ENCODE data around the gene TNP1.

The TNP1 gene

DNA sequence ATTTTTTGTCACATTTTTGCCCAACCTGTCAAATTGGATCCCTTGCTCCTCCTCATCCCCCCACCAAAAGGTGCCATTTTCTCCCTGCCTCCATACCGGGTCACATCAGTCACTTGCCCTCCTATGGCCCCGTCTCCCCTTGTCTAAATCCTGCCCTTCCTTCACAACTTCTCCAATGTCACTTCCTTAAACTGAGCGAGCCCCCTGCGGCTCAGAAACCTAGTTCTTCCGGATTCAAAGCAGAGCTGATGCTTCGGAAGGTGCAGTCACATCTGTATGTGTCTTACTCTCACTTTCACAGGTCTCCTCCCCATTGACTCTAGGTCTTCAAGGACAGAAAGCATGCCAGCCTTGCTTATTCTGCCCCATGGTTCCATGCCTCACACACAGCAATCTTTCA lies 22.1 kb downstream of the TNP1 start:
- no peak for DNase-seq

DNA sequence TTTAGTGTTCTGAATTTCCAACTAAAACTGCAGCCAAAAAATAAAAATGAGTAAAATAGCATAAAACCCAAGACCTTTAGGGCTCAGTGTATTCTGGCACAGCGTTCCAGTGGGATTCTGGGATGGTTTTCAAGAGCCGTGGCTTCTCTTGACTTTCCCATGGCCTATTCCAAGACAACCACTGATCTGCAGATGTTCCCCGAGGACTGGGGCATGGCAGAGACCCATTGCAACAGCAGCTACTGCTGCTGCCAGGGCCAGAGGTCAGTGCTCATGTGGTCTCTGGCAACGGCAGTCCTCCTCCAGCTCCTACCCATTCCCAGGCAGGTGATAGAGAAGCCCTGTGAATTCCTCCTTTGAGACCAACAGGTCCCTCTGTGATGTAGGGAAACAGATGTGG lies 26.8 kb downstream of the TNP1 start:
- DNase-seq: peak; percentile 51

DNA sequence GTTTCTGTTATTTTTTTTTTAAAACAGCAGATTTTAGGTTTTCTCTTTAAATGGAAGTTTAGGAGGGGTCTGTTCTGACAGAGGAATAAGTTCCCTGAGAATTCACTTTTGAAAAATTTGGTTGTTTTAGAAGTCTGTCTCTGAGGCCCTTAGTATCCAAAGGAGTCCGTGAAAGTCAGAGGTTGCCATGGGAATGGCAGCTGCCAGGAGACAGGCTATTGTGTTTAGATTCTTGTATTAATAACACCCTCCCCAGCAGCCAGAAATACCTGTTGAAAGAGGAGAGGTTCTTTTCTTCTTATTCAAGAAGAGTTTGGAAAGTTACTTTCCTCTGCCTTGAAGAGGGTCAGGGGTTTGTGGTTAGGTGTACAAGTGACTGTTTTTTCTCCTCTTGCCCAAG lies 29.5 kb downstream of the TNP1 start:
- DNase-seq: no peak

GRCh38 chr2:216829533-216829932 lies 30.3 kb downstream of the TNP1 start:
- peak; percentile 71 for DNase-seq

DNA sequence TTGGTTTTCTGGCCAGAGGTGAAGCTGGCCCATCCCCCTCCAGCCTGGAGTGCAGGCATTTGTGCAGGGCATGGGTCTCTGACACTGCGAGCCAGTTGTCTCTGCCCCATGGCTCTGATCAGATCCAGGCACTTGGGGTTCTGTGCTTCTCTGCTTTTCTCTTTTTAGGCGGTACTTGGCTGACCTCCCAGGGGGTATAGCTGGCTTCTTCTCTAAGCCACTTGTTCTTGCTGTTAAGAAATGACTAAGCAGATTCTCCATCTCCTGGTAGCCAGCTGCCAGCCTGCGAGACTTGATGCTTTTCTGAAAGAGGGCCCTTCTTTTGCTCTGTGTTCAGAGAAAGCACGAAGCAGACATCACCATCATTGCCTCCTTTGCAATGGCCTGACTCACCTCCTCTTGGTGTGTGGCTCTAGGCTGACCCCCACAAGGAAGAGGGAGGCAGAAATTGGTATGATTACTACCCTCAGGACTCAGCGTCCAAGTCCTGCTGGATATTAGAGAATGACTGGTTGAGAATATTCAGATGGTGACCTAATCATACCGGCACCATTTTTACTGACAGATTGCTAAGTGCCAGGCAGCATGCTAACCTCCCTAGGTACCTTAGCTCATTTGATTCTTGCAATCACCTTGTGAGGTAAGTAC lies 32.7 kb downstream of the TNP1 start:
- no peak for DNase-seq

DNA sequence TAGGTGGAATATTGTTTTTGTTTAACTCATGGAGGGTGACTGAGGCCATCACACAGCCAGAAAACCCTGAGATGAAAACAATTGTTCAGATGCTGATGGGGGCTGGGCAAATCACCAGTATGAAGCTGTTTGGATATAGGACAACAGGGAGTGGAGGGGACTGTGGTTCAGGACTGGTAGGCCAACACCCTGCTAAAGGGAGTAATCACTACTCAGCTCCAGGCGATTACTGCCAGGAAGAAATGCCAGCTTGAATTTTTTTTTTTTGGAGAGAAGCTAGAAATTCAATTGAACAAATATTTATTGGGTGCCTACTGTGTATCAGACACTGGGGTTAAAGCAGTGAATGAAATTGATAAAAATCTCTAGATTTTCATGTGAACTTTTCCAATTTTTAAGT lies 37.4 kb downstream of the TNP1 start:
- DNase-seq: no peak

DNA sequence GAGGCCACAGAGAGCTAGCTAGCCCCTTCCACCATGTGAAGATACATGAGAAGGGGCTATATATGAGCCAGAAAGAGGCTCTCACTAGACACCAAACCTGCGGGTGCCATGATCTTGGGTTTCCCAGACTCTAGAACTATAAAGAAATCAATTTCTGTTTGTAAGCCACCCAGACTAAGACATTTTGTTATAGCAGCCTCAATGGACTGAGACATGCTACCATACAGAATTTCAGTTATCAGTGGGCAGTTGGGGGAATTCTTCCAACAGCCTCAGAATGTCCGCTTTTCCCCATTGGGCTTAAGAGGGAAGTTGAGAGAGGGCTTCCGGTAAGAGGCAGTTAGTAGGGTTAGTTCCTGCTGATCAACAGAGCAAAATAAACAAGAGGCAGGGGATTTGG lies 39.2 kb downstream of the TNP1 start:
- DNase-seq: no peak

DNA sequence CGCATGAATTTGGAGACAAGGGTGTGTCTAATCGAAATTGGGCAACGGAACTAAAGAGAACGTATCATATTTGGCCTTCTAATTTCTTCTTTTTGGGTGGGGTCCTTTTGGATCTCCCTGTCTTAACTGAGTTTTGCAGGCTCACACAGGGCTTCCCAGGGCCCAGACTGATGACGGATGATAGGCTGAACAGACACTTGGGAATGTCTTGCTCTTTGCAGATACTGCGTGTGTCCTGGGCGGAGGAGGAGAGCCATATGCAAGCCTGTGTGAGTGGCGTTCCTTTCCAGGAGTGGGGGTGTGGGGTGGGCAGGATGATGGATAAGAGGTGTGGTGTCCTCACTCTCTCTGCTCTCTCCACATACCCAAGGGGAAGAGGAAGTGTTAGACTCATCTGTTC lies 40.1 kb downstream of the TNP1 start:
- no peak for DNase-seq

- no peak for DNase-seq
Measured at GRCh38 chr2:216819055-216819454, 40.8 kb downstream of the TNP1 start.

DNA sequence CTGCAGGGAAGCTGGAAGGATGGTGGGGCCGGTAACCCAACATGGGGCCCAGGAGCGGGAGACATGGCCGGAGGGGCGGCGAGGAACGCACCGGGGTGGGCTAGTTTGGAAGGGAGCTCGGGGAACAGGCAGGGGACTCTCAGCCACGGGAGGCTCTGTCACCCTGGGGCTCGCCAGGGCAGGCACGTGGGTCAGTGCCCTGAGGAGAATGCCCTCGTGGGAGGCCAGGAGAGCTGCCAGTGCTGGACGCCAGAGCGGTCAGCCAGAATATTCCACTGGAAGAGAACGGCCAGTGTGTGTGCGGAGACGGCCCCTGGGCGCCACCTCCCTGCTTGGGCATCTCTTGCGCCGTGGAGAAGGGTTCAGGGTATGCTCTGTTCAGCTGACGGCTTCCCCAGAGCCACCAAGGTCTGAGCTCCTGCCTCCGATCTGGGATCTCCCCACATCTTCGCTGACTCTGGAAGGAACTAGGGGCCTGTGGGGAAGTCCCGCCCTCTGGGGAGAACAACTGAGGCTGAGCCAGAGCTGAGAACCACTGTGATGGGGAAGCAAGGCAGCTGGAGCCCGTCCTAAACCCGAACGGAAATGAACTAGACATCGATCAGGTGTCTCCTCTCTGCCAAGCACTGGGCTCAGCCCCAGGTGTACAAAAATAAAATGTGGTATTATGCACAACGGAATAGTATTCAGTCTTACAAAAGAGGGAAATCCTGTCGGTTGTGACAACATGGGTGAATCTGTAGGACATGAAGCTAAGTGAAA lies 49.3 kb downstream of the TNP1 start:
- no peak for DNase-seq
